Measurements from ENCODE around the gene ERO1A.

Gene ERO1A

DNA sequence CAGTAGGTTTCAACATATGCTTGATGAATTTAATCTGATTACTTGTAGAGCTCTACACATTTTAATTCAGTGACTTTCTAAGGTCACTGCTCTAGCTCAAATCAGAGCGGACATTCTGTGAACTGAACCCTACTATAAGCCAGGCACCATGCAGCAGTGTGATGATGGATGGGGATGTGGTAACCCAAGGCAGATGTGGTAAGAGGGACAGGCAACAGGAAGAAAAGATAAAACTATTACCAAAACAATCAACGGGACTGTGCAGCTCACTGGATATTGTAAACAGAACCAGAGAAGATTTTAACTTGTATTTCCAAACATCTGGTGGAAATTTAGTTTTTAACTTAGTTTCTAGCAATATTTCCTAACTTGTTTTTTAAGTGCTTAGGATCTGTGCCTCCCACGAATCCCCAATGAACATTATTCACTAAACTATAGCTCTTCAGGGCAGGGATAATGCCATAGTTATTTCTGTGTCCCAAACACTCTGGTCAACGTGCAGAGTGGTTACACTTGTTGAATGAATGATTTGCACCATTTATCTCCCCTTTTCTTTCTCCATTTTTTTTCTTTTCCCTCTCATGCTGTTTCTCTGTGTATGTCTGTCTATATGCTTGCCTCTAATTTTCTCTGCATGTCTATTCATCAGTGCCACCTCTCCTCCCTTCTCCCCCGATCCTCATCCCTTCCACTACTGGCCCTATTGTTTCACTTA lies 3.0 kb downstream of the ERO1A start:
- no peak overlapping the region for H3K4me3 ChIP-seq (ENCODE audit: low read length in 2 of 2)
- no peak overlapping the region for H3K4ac ChIP-seq (ENCODE audit: low read length)
- H2AFZ ChIP-seq (ENCODE audit: low read length) = no peak overlapping the region
- H3K14ac ChIP-seq (ENCODE audit: low read length) = no peak overlapping the region
- H2BK15ac ChIP-seq (ENCODE audit: low read length) = no peak overlapping the region
- H3K27ac ChIP-seq (replicated peaks; ENCODE audit: low read length) = no peak overlapping the region
- H2BK12ac ChIP-seq (ENCODE audit: low read length) = no peak overlapping the region
- WGBS, 2 donors (ENCODE audit: extremely low coverage in 2 of 2, insufficient read length in 2 of 2, insufficient replicate concordance in 1 of 2) = no CpG with 5 or more reads among the region's 5 CpGs
- DNase-seq (ENCODE audit: low spot score) = no peak
- no peak overlapping the region for H4K8ac ChIP-seq (ENCODE audit: low read depth, low read length)
- H3K9me3 ChIP-seq (replicated peaks in 1 of 2; ENCODE audit: control insufficient read depth in 2 of 2, insufficient read depth in 1 of 2, low read depth in 1 of 2, low read length in 2 of 2) = no peaks in the 10 kb centered on the region
- no peak overlapping the region for H2AK5ac ChIP-seq (ENCODE audit: low read depth, low read length)
- no peak overlapping the region for H3K23ac ChIP-seq (ENCODE audit: low read depth, low read length, poor library complexity)
- no peaks in the 10 kb centered on the region for H3K36me3 ChIP-seq (replicated peaks in 1 of 2; ENCODE audit: control insufficient read depth in 2 of 2, insufficient read depth in 2 of 2, low read length in 2 of 2)
- H3K4me2 ChIP-seq (ENCODE audit: insufficient read depth, low read length, poor library complexity, severe bottlenecking) = no peak overlapping the region
- H3K4me1 ChIP-seq (ENCODE audit: control insufficient read depth in 2 of 2, insufficient read depth in 1 of 2, low read depth in 1 of 2, low read length in 2 of 2) = no peaks in the 10 kb centered on the region
- H4K91ac ChIP-seq (ENCODE audit: low read depth, low read length, poor library complexity) = no peak overlapping the region
- H3K9ac ChIP-seq (ENCODE audit: low read depth, low read length, poor library complexity) = no peak overlapping the region
- H3K18ac ChIP-seq (ENCODE audit: low read length) = no peak overlapping the region
- no peak overlapping the region for H2BK5ac ChIP-seq (ENCODE audit: low read length)
- H3K27me3 ChIP-seq (ENCODE audit: control insufficient read depth in 3 of 3, insufficient read depth in 3 of 3, low read depth in 1 of 3, low read length in 3 of 3) = no peaks in the 10 kb centered on the region
- peaks cover 2% of the 10 kb centered on the region for H3K79me1 ChIP-seq (ENCODE audit: low read depth, low read length)
- no peak overlapping the region for H2BK120ac ChIP-seq (ENCODE audit: low read depth, low read length)

DNA sequence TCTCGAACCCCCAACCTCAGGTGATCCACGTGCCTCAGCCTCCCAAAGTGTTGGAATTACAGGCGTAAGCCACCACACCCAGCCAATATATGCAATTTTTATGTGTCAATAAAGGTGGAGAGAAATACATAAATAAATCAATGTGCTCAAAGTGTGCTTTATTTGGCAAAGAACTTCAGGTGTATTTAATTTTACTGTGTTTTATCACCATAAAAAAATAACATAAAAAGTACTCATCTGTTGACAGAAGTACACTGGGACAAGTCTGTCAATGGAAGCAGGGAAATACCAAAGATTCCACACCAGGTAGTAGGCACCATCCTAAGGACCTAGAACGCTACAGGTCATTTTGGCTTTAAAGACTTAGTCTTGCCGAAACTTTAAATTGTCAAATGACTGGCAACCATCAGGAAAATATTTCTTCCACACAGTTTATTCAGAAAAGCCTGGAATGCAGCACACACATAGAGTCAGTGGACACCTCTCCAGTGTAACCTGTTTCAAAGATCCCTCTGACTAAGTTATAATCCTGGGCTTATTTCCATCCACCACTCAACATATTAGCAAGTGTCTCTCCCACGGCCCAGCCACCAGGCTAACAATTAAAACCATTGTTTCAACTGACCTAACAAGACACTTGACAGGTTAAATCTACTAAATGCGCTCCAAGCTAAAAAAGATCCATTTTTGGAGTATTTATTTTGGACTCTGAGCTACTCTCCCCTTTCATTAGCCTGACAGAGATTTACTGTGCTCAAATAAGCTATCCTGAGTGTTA lies 4.2 kb downstream of the ERO1A start:
- Histone ChIP-seq H2BK5ac (ENCODE audit: low read length) (no peak overlapping the region), H4K8ac (ENCODE audit: low read depth, low read length) (no peak overlapping the region), H3K27me3 (ENCODE audit: control insufficient read depth in 3 of 3, insufficient read depth in 3 of 3, low read depth in 1 of 3, low read length in 3 of 3) (no peaks in the 10 kb centered on the region), H3K23ac (ENCODE audit: low read depth, low read length, poor library complexity) (no peak overlapping the region), H3K4ac (ENCODE audit: low read length) (no peak overlapping the region), H3K27ac (replicated peaks; ENCODE audit: low read length) (no peak overlapping the region), H2AFZ (ENCODE audit: low read length) (no peak overlapping the region), H2AK5ac (ENCODE audit: low read depth, low read length) (no peak overlapping the region), H3K36me3 (replicated peaks in 1 of 2; ENCODE audit: control insufficient read depth in 2 of 2, insufficient read depth in 2 of 2, low read length in 2 of 2) (no peaks in the 10 kb centered on the region), H3K4me3 (ENCODE audit: low read length in 2 of 2) (no peak overlapping the region), H3K79me1 (ENCODE audit: low read depth, low read length) (peaks cover 2% of the 10 kb centered on the region), H3K4me2 (ENCODE audit: insufficient read depth, low read length, poor library complexity, severe bottlenecking) (no peak overlapping the region), H3K9ac (ENCODE audit: low read depth, low read length, poor library complexity) (no peak overlapping the region), H3K9me3 (replicated peaks in 1 of 2; ENCODE audit: control insufficient read depth in 2 of 2, insufficient read depth in 1 of 2, low read depth in 1 of 2, low read length in 2 of 2) (no peaks in the 10 kb centered on the region), H3K4me1 (ENCODE audit: control insufficient read depth in 2 of 2, insufficient read depth in 1 of 2, low read depth in 1 of 2, low read length in 2 of 2) (no peaks in the 10 kb centered on the region), H4K91ac (ENCODE audit: low read depth, low read length, poor library complexity) (no peak overlapping the region), H2BK120ac (ENCODE audit: low read depth, low read length) (no peak overlapping the region), H2BK12ac (ENCODE audit: low read length) (no peak overlapping the region), H3K18ac (ENCODE audit: low read length) (no peak overlapping the region), H3K14ac (ENCODE audit: low read length) (no peak overlapping the region), H2BK15ac (ENCODE audit: low read length) (no peak overlapping the region)
- DNase-seq (ENCODE audit: low spot score) = no peak
- no CpG with 5 or more reads among the region's 7 CpGs for WGBS, 2 donors (ENCODE audit: extremely low coverage in 2 of 2, insufficient read length in 2 of 2, insufficient replicate concordance in 1 of 2)

DNA sequence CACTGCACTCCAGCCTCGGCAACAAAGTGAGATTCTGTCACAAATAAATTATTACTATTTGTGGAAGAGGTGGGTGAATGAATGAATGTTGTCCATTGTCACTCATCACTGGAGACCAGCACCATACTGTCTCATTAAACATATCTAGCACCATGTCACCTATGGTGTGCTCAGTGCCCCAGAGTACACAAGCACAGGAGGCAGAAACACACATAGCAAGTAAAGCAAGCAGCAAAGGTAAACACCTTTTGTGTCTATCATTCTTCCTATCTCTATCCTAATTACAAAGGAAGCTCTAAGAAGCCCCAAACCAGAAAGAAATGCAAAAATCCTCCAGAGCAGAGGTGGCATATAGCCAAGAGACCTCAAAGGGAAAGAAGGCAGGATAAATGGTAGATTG lies 9.2 kb downstream of the ERO1A start:
- Histone ChIP-seq H3K36me3 (replicated peaks in 1 of 2; ENCODE audit: control insufficient read depth in 2 of 2, insufficient read depth in 2 of 2, low read length in 2 of 2) (peaks cover 0 to 11% of the 10 kb centered on the region in 2 donors), H3K4ac (ENCODE audit: low read length) (no peak overlapping the region), H4K8ac (ENCODE audit: low read depth, low read length) (no peak overlapping the region), H3K9me3 (replicated peaks in 1 of 2; ENCODE audit: control insufficient read depth in 2 of 2, insufficient read depth in 1 of 2, low read depth in 1 of 2, low read length in 2 of 2) (no peaks in the 10 kb centered on the region), H3K4me1 (ENCODE audit: control insufficient read depth in 2 of 2, insufficient read depth in 1 of 2, low read depth in 1 of 2, low read length in 2 of 2) (no peaks in the 10 kb centered on the region), H3K79me1 (ENCODE audit: low read depth, low read length) (peaks cover 2% of the 10 kb centered on the region), H2BK5ac (ENCODE audit: low read length) (no peak overlapping the region), H3K27me3 (ENCODE audit: control insufficient read depth in 3 of 3, insufficient read depth in 3 of 3, low read depth in 1 of 3, low read length in 3 of 3) (no peaks in the 10 kb centered on the region), H3K14ac (ENCODE audit: low read length) (no peak overlapping the region), H2BK15ac (ENCODE audit: low read length) (no peak overlapping the region), H2AK5ac (ENCODE audit: low read depth, low read length) (no peak overlapping the region), H3K18ac (ENCODE audit: low read length) (no peak overlapping the region), H3K4me3 (ENCODE audit: low read length in 2 of 2) (no peak overlapping the region), H2BK12ac (ENCODE audit: low read length) (no peak overlapping the region), H3K9ac (ENCODE audit: low read depth, low read length, poor library complexity) (no peak overlapping the region), H3K27ac (replicated peaks; ENCODE audit: low read length) (no peak overlapping the region), H3K23ac (ENCODE audit: low read depth, low read length, poor library complexity) (no peak overlapping the region), H2BK120ac (ENCODE audit: low read depth, low read length) (no peak overlapping the region), H4K91ac (ENCODE audit: low read depth, low read length, poor library complexity) (no peak overlapping the region), H2AFZ (ENCODE audit: low read length) (no peak overlapping the region), H3K4me2 (ENCODE audit: insufficient read depth, low read length, poor library complexity, severe bottlenecking) (no peak overlapping the region)
- WGBS, 2 donors (ENCODE audit: extremely low coverage in 2 of 2, insufficient read length in 2 of 2, insufficient replicate concordance in 1 of 2) = no CpG with 5 or more reads among the region's 1 CpG
- DNase-seq (ENCODE audit: low spot score) = no peak

DNA sequence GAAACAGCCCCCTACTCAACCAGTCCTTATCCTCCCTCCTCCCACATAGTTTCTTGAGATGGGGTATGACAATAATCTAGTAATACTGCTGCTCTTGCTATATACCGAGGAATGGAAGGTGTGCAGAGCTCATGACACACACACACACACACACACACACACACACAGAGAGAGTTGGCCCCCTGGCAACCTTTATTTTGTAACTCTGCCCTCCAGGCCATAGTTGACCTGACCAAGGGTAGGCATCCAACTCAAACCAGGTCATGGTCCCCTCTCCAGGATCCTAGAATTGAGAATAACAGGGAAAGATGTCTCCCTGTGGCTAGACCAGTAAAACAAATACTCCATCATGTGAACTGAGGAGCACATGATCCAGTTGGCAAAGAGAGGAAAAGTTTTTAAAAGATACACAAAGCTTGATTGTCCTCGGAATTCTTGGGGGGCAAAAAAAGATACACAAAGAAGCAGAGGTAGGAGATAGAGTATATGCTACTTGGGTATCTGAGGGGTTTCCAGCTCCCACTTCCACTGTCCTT lies 11.3 kb downstream of the ERO1A start:
- no peaks in the 10 kb centered on the region for H3K27me3 ChIP-seq (ENCODE audit: control insufficient read depth in 3 of 3, insufficient read depth in 3 of 3, low read depth in 1 of 3, low read length in 3 of 3)
- H3K14ac ChIP-seq (ENCODE audit: low read length) = no peak overlapping the region
- H3K23ac ChIP-seq (ENCODE audit: low read depth, low read length, poor library complexity) = no peak overlapping the region
- H3K18ac ChIP-seq (ENCODE audit: low read length) = no peak overlapping the region
- H3K27ac ChIP-seq (replicated peaks; ENCODE audit: low read length) = no peak overlapping the region
- H3K4me1 ChIP-seq (ENCODE audit: control insufficient read depth in 2 of 2, insufficient read depth in 1 of 2, low read depth in 1 of 2, low read length in 2 of 2) = no peaks in the 10 kb centered on the region
- no peak overlapping the region for H3K4me3 ChIP-seq (ENCODE audit: low read length in 2 of 2)
- H3K9me3 ChIP-seq (replicated peaks in 1 of 2; ENCODE audit: control insufficient read depth in 2 of 2, insufficient read depth in 1 of 2, low read depth in 1 of 2, low read length in 2 of 2) = no peaks in the 10 kb centered on the region
- peaks cover 0 to 22% of the 10 kb centered on the region in 2 donors for H3K36me3 ChIP-seq (replicated peaks in 1 of 2; ENCODE audit: control insufficient read depth in 2 of 2, insufficient read depth in 2 of 2, low read length in 2 of 2)
- peaks cover 2% of the 10 kb centered on the region for H3K79me1 ChIP-seq (ENCODE audit: low read depth, low read length)
- no peak overlapping the region for H3K9ac ChIP-seq (ENCODE audit: low read depth, low read length, poor library complexity)
- no peak overlapping the region for H2AK5ac ChIP-seq (ENCODE audit: low read depth, low read length)
- H2BK15ac ChIP-seq (ENCODE audit: low read length) = no peak overlapping the region
- H3K4ac ChIP-seq (ENCODE audit: low read length) = no peak overlapping the region
- H2BK120ac ChIP-seq (ENCODE audit: low read depth, low read length) = no peak overlapping the region
- no peak overlapping the region for H4K91ac ChIP-seq (ENCODE audit: low read depth, low read length, poor library complexity)
- no peak overlapping the region for H2BK5ac ChIP-seq (ENCODE audit: low read length)
- no CpG with 5 or more reads among the region's 2 CpGs for WGBS, 2 donors (ENCODE audit: extremely low coverage in 2 of 2, insufficient read length in 2 of 2, insufficient replicate concordance in 1 of 2)
- no peak for DNase-seq (ENCODE audit: low spot score)
- H4K8ac ChIP-seq (ENCODE audit: low read depth, low read length) = peak overlapping the region; percentile 30
- no peak overlapping the region for H2BK12ac ChIP-seq (ENCODE audit: low read length)
- H3K4me2 ChIP-seq (ENCODE audit: insufficient read depth, low read length, poor library complexity, severe bottlenecking) = no peak overlapping the region
- H2AFZ ChIP-seq (ENCODE audit: low read length) = no peak overlapping the region

Data from neuronal stem cell (in vitro differentiated cells).